Cardiac muscle cell (in vitro differentiated cells and primary cell): ENCODE data around the gene RBM20. TPM values are rescaled to one million over a fixed set of nuclear protein-coding genes. Genes with fewer than 3 reads are reported as not detected.

Source experiments
- DNase-seq, 2 donors: peaks; one replicate each; pipeline versions ENCODE4 v3.0.0 to v3.0.0-alpha.2; 2010 to 2017; ENCODE audit warnings: low read depth in 1 of 2, low spot score in 1 of 2
- H3K27ac ChIP-seq: fragments of 200-600 bp; sonication (generic); 2 replicates; pipeline ENCODE4 v1.5.1; 2016
- H3K27me3 ChIP-seq: fragments of 200-600 bp; sonication (generic); 2 replicates; pipeline ENCODE4 v1.6.0; 2016; ENCODE audit warnings: control low read depth
- H3K36me3 ChIP-seq: fragments of 200-600 bp; sonication (generic); 2 replicates; pipeline ENCODE4 v1.5.1; 2016; ENCODE audit warnings: control low read depth
- H3K4me1 ChIP-seq: fragments of 200-600 bp; sonication (generic); 2 replicates; pipeline ENCODE4 v1.8.1; 2017; ENCODE audit warnings: low read depth, mild to moderate bottlenecking, mixed run types
- H3K4me3 ChIP-seq: fragments of 200-600 bp; sonication (generic); 2 replicates; pipeline ENCODE4 v1.5.1; 2016; ENCODE audit warnings: mild to moderate bottlenecking
- H3K9me3 ChIP-seq: fragments of 200-600 bp; sonication (generic); 2 replicates; pipeline ENCODE4 v1.5.1; 2017; ENCODE audit warnings: low read depth, mild to moderate bottlenecking, control low read depth
- CTCF ChIP-seq: IDR thresholded peaks from 2 replicates; pipeline ENCODE4 v1.5.1; 2012; ENCODE audit warnings: low read depth, mild to moderate bottlenecking, low read length
- polyA plus RNA-seq: library from polyadenylated mRNA; unstranded; fragments of >200 nt; fragmentation: Nextera tagmentation; extraction: Ambion mirVana; gene quantifications from 2 replicates; pipeline ENCODE4 v1.2.1, GENCODE V29; 2016
- total RNA-seq: library from RNA; depleted of rRNA; stranded (reverse); fragments of >200 nt; gene quantifications from 2 replicates; pipeline ENCODE4 v1.2.3, GENCODE V29; 2016

Gene RBM20
- total and polyA plus RNA-seq, 2 experiments from 2014 or later, result 19.2 to 28.5 TPM

GRCh38 chr10:110824152-110824441, 180.0 kb downstream of the RBM20 start:
- Histone ChIP-seq H3K27ac (peak overlapping the region; percentile 91), H3K36me3 (no peaks in the 10 kb centered on the region), H3K4me1 (peaks cover 61% of the 10 kb centered on the region), H3K4me3 (no peak overlapping the region), H3K9me3 (no peaks in the 10 kb centered on the region), H3K27me3 (no peaks in the 10 kb centered on the region)
- DNase-seq, result no peak
- TF ChIP-seq CTCF, result no peak

DNA sequence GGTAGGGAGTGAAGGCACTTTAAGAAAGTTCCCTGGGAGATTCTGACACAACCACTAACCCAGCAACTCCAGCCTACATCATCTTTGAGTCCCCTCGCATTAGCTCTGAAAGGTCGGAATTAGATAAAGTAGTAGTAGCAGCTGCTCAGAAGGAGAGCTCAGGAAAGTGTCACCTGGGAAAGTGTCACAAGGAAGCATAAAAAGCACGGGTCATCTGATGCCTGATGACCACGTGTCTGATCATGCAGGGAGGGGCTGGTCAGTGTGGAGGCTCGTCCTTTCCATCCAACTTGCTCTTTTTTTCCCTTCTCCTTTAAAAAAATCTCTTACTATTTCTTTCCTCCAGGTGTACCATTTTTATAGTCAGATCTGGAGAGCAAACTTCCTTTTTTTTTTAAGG, 180.5 kb downstream of the RBM20 start:
- peak overlapping the region; percentile 91 for H3K27ac ChIP-seq
- no peaks in the 10 kb centered on the region for H3K9me3 ChIP-seq
- H3K4me3 ChIP-seq, result no peak overlapping the region
- H3K4me1 ChIP-seq, result peaks cover 63% of the 10 kb centered on the region
- no peaks in the 10 kb centered on the region for H3K27me3 ChIP-seq
- no peaks in the 10 kb centered on the region for H3K36me3 ChIP-seq
- no peak for TF ChIP-seq CTCF
- no peak for DNase-seq

- no peak for TF ChIP-seq CTCF
- Histone ChIP-seq H3K9me3 (no peaks in the 10 kb centered on the region), H3K4me1 (peaks cover 59% of the 10 kb centered on the region), H3K4me3 (no peak overlapping the region), H3K27ac (peak overlapping the region; percentile 16), H3K27me3 (no peaks in the 10 kb centered on the region), H3K36me3 (no peaks in the 10 kb centered on the region)
- DNase-seq, result no peak
Measured at GRCh38 chr10:110825508-110825907, 181.4 kb downstream of the RBM20 start.

- Histone ChIP-seq H3K27me3 (no peaks in the 10 kb centered on the region), H3K27ac (peak overlapping the region; percentile 40), H3K4me3 (no peak overlapping the region), H3K9me3 (no peaks in the 10 kb centered on the region), H3K4me1 (peaks cover 40% of the 10 kb centered on the region), H3K36me3 (peaks cover 6% of the 10 kb centered on the region)
- DNase-seq, result peak in 1 of 2 donors; percentile 23
- TF ChIP-seq CTCF, result no peak
Measured at GRCh38 chr10:110827410-110827809, 183.3 kb downstream of the RBM20 start.

DNA sequence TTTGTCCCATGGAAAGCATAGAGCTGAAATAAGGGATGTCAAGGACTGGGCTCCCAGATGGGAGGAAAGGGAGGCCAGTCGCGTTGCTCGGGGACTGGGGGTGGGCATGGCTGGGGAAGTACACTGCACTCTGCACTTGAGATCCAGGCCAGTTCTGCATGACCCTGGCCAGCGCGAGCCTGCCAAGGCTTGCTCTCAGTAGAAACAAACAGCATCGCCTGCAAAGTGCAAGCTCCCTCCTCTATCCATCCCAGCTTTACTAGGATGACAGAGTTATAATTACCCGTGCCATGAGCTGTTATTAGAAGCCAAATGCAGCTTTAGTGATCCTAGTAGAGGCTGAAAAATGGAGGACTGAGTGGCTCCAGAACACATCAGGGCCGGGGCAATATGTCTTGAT, 183.7 kb downstream of the RBM20 start:
- peak overlapping the region; percentile 40 for H3K27ac ChIP-seq
- peaks cover 35% of the 10 kb centered on the region for H3K4me1 ChIP-seq
- no peaks in the 10 kb centered on the region for H3K9me3 ChIP-seq
- peaks cover 6% of the 10 kb centered on the region for H3K36me3 ChIP-seq
- TF ChIP-seq CTCF, result no peak
- DNase-seq, result peak in 1 of 2 donors; percentile 18
- no peak overlapping the region for H3K4me3 ChIP-seq
- H3K27me3 ChIP-seq, result no peaks in the 10 kb centered on the region

DNA sequence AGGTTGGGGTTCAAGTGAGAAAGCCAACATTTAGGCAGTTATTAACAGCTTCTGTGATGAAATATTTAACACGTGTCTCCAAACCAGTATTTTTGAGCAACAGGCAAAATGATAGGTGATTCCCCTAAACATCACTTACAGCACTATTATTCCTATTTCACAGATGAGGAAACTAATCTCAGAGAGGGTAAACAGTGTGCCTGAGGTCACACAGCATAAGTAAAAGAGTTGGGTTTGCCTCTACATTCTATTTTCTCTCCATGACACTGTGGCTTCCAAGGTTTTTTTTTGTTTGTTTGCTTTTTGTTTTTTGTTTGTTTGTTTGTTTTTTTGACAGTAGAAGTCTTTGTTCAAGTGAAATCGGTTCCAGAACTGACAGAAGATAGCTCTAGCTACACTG, 184.4 kb downstream of the RBM20 start:
- DNase-seq, result no peak
- H3K4me1 ChIP-seq, result peaks cover 32% of the 10 kb centered on the region
- H3K27ac ChIP-seq, result peak overlapping the region; percentile 40
- peaks cover 6% of the 10 kb centered on the region for H3K36me3 ChIP-seq
- H3K27me3 ChIP-seq, result no peaks in the 10 kb centered on the region
- H3K9me3 ChIP-seq, result no peaks in the 10 kb centered on the region
- no peak for TF ChIP-seq CTCF
- no peak overlapping the region for H3K4me3 ChIP-seq
